ENCODE results near the gene SYP.

DNA sequence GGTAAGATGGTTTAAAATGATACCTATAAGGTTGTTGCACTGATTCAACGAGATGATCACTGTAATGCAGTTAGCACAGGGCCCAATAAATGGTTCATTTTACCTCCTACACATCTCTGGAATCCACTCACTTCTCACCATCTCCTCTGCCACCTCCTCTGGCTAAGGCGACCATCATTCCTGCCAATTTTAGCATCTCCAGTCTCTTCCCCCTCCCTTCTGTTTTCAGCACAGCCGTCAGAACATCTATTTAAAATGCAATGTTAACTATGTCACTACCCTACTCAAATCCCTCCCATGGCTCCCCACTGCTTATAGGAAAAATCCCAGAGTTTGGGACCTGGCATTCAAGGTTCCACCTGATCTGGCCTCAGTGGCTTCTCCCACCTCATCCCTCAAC, 3.5 kb upstream of the SYP start:
- TF ChIP-seq, protein P1, sequence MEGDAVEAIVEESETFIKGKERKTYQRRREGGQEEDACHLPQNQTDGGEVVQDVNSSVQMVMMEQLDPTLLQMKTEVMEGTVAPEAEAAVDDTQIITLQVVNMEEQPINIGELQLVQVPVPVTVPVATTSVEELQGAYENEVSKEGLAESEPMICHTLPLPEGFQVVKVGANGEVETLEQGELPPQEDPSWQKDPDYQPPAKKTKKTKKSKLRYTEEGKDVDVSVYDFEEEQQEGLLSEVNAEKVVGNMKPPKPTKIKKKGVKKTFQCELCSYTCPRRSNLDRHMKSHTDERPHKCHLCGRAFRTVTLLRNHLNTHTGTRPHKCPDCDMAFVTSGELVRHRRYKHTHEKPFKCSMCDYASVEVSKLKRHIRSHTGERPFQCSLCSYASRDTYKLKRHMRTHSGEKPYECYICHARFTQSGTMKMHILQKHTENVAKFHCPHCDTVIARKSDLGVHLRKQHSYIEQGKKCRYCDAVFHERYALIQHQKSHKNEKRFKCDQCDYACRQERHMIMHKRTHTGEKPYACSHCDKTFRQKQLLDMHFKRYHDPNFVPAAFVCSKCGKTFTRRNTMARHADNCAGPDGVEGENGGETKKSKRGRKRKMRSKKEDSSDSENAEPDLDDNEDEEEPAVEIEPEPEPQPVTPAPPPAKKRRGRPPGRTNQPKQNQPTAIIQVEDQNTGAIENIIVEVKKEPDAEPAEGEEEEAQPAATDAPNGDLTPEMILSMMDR (IDR thresholded peaks at IDR 0.05): no peak
- TF ChIP-seq POLR2A (IDR thresholded peaks at IDR 0.05): no peak
